OCI-LY7 (cell line): Measurements from ENCODE around the gene ZBTB33.

ENCODE experiments used
- CTCF ChIP-seq: fragments of 200-600 bp; sonication (generic); conservative IDR thresholded peaks from 2 replicates; pipeline ENCODE4 v1.5.1; 2014; ENCODE audit warnings: mild to moderate bottlenecking, antibody characterized with exemption, low read length, moderate library complexity, mixed read lengths
- EZH2phosphoT487 ChIP-seq: fragments of 200-600 bp; sonication (generic); IDR thresholded peaks from 2 replicates; pipeline ENCODE4 v1.6.1; 2018; ENCODE audit warnings: low read depth, borderline replicate concordance, mild to moderate bottlenecking, mixed run types, antibody characterized with exemption, low read length, moderate library complexity, mixed read lengths

GRCh38 chrX:120269373-120270035, 18.9 kb downstream of the ZBTB33 start:
- TF ChIP-seq CTCF (no peak), EZH2phosphoT487 (no peak)
